A673 (cell line): ENCODE data around the gene TNP2. TPM values are rescaled to one million over a fixed set of nuclear protein-coding genes. Genes with fewer than 3 reads are reported as not detected.

Source experiments
- BruUV-seq: library from RNA; stranded (reverse); fragments of 400-500 nt; replicated peaks from 2 replicates; lab custom pipeline; 2021; lab: Mats Ljungman, UMichigan
- CTCF ChIA-PET: fragments of 300-600 bp; sonication (Branson Sonifier 250); formaldehyde crosslinking; loops from one replicate; lab custom pipeline; 2022; ENCODE audit warnings: antibody characterized with exemption; lab: Charles Lee
- POLR2A ChIA-PET: fragments of 300-600 bp; sonication (Branson Sonifier 250); formaldehyde crosslinking; loops from one replicate; lab custom pipeline; 2022; ENCODE audit warnings: antibody characterized with exemption; ENCODE audit not compliant: low non-redundant PET; lab: Charles Lee
- DNase-seq: peaks from one replicate; pipeline ENCODE4 v3.0.0-alpha.2; 2015; ENCODE audit warnings: low spot score
- H3K27ac ChIP-seq: fragments of 200-600 bp; sonication (generic); 2 replicates; pipeline ENCODE4 v1.5.1; 2016; ENCODE audit warnings: mixed run types, low read depth, mild to moderate bottlenecking, mixed read lengths, antibody characterized with exemption, low read length; ENCODE audit not compliant: poor library complexity, severe bottlenecking
- H3K27me3 ChIP-seq: fragments of 200-600 bp; sonication (generic); replicated peaks from 2 replicates; pipeline ENCODE4 v1.6.1; 2017; ENCODE audit warnings: mixed run types, low read depth, mild to moderate bottlenecking, mixed read lengths, antibody characterized with exemption, low read length; ENCODE audit not compliant: insufficient read depth, poor library complexity
- H3K36me3 ChIP-seq: fragments of 200-600 bp; sonication (generic); 2 replicates; pipeline ENCODE4 v1.6.1; 2016; ENCODE audit warnings: mixed run types, mild to moderate bottlenecking, mixed read lengths, antibody characterized with exemption, low read length; ENCODE audit not compliant: insufficient read depth, poor library complexity, severe bottlenecking
- H3K4me1 ChIP-seq: fragments of 200-600 bp; sonication (generic); 2 replicates; pipeline ENCODE4 v1.6.1; 2017; ENCODE audit warnings: mixed run types, mild to moderate bottlenecking, mixed read lengths, antibody characterized with exemption, low read length; ENCODE audit not compliant: insufficient read depth, poor library complexity, severe bottlenecking
- H3K4me3 ChIP-seq: fragments of 200-600 bp; sonication (generic); 2 replicates; pipeline ENCODE4 v1.5.1; 2016; ENCODE audit warnings: low read depth, mixed run types, mild to moderate bottlenecking, mixed read lengths, low read length; ENCODE audit not compliant: poor library complexity, severe bottlenecking
- H3K9me3 ChIP-seq: fragments of 200-600 bp; sonication (generic); 2 replicates; pipeline ENCODE4 v1.6.1; 2016; ENCODE audit warnings: mixed run types, low read depth, mild to moderate bottlenecking, mixed read lengths, antibody characterized with exemption, low read length; ENCODE audit not compliant: poor library complexity, severe bottlenecking
- EZH2 ChIP-seq: fragments of 200-600 bp; sonication (generic); IDR thresholded peaks from 2 replicates; pipeline ENCODE4 v1.6.1; 2017; ENCODE audit warnings: borderline replicate concordance, low read depth, mild to moderate bottlenecking, mixed read lengths, antibody characterized with exemption, low read length; ENCODE audit not compliant: poor library complexity, severe bottlenecking
- intact Hi-C: fragments of 100-400 bp; cut with micrococcal nuclease; formaldehyde crosslinking; loops from one replicate; pipeline ENCODE4 v1.10.0; 2022; ENCODE audit not compliant: unreplicated experiment
- total RNA-seq: library from RNA; stranded (reverse); gene quantifications from 2 replicates; pipeline ENCODE4 v1.2.3, GENCODE V29; 2021
- TF ChIP-seq, protein P1 (sequence below): fragments of 300-800, 200-600 bp; sonication (generic); conservative IDR thresholded peaks from 2 replicates; pipeline ENCODE4 v1.5.1; 2017; ENCODE audit warnings: low read depth, mild to moderate bottlenecking, antibody characterized with exemption, low read length, moderate library complexity, mixed read lengths

Gene TNP2
- total RNA-seq, 1 experiment from 2014 or later = not detected

DNA sequence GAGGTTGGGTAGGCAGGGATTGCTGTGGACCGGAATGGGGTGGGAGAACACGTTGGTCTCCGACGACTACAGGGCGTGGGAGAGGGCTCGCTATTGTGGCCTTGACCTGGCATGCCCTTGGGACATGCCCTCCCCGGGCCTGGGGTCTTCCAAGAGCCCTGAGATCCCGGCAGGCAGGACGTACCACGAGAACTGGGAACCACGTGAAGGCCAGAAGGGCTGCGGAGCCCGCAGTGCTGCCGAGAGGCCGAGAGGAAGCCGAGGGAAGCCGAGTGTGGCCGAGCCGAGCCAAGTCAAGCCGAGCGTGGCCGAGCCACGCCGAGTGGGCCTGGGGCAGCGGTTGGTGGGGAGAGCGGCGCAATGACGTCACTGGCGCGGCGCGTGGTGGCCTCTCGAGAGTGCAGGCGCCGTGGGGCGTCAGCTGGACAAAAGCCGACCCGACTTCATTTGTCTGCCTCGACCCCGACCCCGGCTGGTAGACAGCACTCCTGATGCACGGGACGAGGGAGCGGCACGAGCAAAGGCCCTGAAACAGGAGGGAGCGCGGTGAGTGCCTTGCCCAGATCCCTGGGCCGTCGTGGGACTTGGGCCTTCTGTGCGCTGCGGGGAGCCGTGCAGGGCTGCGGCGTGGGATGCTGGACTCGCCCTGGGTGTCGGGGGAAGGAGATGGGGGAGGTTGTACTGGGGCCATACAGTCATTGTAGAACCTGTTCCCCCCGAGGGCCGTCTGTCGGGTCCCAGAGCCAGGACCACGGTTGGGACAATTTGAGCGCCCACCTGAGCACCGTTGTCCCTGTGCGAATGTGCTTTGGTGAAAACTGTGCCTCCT, 19.7 kb downstream of the TNP2 start:
- no TSS peak for BruUV-seq
- ChIA-PET CTCF (no interaction called here), POLR2A (no interaction called here)
- H3K36me3 ChIP-seq = no peaks in the 10 kb centered on the region
- no peak for TF ChIP-seq EZH2
- TF ChIP-seq, protein P1, sequence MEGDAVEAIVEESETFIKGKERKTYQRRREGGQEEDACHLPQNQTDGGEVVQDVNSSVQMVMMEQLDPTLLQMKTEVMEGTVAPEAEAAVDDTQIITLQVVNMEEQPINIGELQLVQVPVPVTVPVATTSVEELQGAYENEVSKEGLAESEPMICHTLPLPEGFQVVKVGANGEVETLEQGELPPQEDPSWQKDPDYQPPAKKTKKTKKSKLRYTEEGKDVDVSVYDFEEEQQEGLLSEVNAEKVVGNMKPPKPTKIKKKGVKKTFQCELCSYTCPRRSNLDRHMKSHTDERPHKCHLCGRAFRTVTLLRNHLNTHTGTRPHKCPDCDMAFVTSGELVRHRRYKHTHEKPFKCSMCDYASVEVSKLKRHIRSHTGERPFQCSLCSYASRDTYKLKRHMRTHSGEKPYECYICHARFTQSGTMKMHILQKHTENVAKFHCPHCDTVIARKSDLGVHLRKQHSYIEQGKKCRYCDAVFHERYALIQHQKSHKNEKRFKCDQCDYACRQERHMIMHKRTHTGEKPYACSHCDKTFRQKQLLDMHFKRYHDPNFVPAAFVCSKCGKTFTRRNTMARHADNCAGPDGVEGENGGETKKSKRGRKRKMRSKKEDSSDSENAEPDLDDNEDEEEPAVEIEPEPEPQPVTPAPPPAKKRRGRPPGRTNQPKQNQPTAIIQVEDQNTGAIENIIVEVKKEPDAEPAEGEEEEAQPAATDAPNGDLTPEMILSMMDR = no peak
- H3K4me1 ChIP-seq = peaks cover under 1% of the 10 kb centered on the region
- H3K27ac ChIP-seq = no peak overlapping the region
- no peak for DNase-seq
- intact Hi-C loops = no loop called here
- no peaks in the 10 kb centered on the region for H3K9me3 ChIP-seq
- peaks cover 6% of the 10 kb centered on the region for H3K27me3 ChIP-seq
- no peak overlapping the region for H3K4me3 ChIP-seq

DNA sequence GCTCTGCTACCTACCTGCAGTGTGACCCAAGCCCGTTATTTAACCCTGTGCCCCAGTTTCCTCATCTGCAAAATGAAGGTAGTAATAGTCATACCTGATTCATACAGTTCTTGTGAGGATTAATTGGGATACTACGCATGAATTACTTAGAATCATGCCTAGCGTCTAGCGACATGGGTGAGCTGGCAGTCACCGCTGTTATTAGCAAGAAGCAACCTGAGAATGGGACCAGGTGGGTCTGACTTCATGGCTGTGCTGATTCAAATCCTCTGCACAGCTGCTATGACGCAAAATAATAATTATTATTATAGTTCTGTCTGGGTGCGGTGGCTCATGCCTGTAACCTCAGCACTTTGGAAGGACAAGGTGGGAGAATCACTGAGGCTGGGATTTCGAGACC, 21.0 kb downstream of the TNP2 start:
- CTCF ChIA-PET = interaction anchor here (0.6 kb wide), 1 partner anchor 408 kb away, joined by 5 read pairs; no protein-coding TSS in a partner anchor
- Histone ChIP-seq H3K27ac (no peak overlapping the region), H3K9me3 (no peaks in the 10 kb centered on the region), H3K4me3 (no peak overlapping the region), H3K36me3 (no peaks in the 10 kb centered on the region), H3K4me1 (no peaks in the 10 kb centered on the region), H3K27me3 (no peaks in the 10 kb centered on the region)
- intact Hi-C loops = no loop called here
- TF ChIP-seq, protein P1 = no peak
- no peak for TF ChIP-seq EZH2
- no TSS peak for BruUV-seq
- POLR2A ChIA-PET = no interaction called here
- DNase-seq = no peak

DNA sequence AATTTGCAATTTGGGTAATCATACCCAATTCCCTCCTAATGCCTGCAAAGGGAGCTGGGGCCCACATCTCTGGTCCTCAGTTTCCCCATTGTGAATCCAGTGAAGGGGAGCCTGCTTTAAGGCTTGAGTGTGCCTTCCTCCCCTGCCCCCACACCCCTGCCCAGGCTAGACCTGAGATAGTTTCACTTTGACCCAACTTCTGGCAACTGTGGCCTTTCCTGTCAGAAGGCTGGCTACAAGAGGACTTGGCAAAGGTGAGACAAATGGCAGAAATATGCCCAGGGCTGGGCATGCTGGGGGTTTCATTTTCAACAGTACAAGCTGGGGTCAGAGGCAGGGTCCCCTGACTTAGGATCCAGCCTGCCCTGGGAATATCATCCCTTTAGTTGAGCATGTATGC, 23.1 kb downstream of the TNP2 start:
- TF ChIP-seq EZH2 = no peak
- TF ChIP-seq, protein P1 = no peak
- ChIA-PET CTCF (no interaction called here), POLR2A (interaction anchor here (0.6 kb wide), 1 partner anchor 67 kb away, joined by 6 read pairs; no protein-coding TSS in a partner anchor)
- Histone ChIP-seq H3K9me3 (no peaks in the 10 kb centered on the region), H3K4me3 (no peak overlapping the region), H3K27me3 (no peaks in the 10 kb centered on the region), H3K36me3 (no peaks in the 10 kb centered on the region), H3K27ac (no peak overlapping the region), H3K4me1 (no peaks in the 10 kb centered on the region)
- no TSS peak for BruUV-seq
- DNase-seq = no peak
- intact Hi-C loops = no loop called here
